ENCODE results near the gene ACTMAP. TPM values are rescaled to one million over a fixed set of nuclear protein-coding genes. Genes with fewer than 3 reads are reported as not detected.

ACTMAP gene
- total RNA-seq, 1 donor: 1.1 TPM

DNA sequence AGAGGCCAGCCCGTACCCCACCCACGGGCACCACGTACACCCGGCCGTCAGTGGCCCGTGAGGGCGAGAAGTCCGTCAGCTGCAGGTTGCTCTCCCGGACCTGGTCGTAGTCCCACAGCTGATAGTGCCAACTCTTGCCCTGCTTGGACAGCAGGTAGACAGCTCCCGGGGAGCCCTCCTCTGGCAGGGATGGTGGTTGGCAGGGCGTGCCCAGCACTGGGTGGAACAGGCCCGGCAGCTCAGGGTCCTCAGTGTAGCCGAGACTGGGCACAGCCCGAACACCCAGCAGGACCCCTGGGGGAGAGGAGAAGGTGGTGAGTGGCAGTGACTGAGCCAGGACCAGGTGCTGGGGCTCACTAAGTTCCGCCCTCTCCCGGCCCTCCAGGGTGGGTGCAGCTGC, 7.8 kb downstream of the ACTMAP start:
- no peak overlapping the region for H2AFZ ChIP-seq (ENCODE audit: low read length)
- TF ChIP-seq, protein P1, sequence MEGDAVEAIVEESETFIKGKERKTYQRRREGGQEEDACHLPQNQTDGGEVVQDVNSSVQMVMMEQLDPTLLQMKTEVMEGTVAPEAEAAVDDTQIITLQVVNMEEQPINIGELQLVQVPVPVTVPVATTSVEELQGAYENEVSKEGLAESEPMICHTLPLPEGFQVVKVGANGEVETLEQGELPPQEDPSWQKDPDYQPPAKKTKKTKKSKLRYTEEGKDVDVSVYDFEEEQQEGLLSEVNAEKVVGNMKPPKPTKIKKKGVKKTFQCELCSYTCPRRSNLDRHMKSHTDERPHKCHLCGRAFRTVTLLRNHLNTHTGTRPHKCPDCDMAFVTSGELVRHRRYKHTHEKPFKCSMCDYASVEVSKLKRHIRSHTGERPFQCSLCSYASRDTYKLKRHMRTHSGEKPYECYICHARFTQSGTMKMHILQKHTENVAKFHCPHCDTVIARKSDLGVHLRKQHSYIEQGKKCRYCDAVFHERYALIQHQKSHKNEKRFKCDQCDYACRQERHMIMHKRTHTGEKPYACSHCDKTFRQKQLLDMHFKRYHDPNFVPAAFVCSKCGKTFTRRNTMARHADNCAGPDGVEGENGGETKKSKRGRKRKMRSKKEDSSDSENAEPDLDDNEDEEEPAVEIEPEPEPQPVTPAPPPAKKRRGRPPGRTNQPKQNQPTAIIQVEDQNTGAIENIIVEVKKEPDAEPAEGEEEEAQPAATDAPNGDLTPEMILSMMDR (IDR thresholded peaks at IDR 0.05; ENCODE audit: extremely low read depth, low read depth, low read length): no peak
- peaks cover 12% of the 10 kb centered on the region for H3K4me1 ChIP-seq (ENCODE audit: insufficient read depth, low read length)
- H3K27me3 ChIP-seq (ENCODE audit: insufficient read depth, low read length): no peaks in the 10 kb centered on the region
- H3K36me3 ChIP-seq (ENCODE audit: insufficient read depth, low read length): peaks cover 10% of the 10 kb centered on the region
- H4K20me1 ChIP-seq (ENCODE audit: insufficient read depth, low read length): no peaks in the 10 kb centered on the region
- no peak for DNase-seq (ENCODE audit: insufficient read length, low spot score, missing footprints)
- H3K4me2 ChIP-seq (ENCODE audit: insufficient read depth, low read length): no peak overlapping the region
- H3K4me3 ChIP-seq (ENCODE audit: insufficient read depth, low read length): no peak overlapping the region
- H3K79me2 ChIP-seq (ENCODE audit: insufficient read depth, low read length): no peaks in the 10 kb centered on the region
- H3K9me3 ChIP-seq (ENCODE audit: low read depth, low read length): no peaks in the 10 kb centered on the region
- H3K27ac ChIP-seq (ENCODE audit: low read depth, low read length): no peak overlapping the region

DNA sequence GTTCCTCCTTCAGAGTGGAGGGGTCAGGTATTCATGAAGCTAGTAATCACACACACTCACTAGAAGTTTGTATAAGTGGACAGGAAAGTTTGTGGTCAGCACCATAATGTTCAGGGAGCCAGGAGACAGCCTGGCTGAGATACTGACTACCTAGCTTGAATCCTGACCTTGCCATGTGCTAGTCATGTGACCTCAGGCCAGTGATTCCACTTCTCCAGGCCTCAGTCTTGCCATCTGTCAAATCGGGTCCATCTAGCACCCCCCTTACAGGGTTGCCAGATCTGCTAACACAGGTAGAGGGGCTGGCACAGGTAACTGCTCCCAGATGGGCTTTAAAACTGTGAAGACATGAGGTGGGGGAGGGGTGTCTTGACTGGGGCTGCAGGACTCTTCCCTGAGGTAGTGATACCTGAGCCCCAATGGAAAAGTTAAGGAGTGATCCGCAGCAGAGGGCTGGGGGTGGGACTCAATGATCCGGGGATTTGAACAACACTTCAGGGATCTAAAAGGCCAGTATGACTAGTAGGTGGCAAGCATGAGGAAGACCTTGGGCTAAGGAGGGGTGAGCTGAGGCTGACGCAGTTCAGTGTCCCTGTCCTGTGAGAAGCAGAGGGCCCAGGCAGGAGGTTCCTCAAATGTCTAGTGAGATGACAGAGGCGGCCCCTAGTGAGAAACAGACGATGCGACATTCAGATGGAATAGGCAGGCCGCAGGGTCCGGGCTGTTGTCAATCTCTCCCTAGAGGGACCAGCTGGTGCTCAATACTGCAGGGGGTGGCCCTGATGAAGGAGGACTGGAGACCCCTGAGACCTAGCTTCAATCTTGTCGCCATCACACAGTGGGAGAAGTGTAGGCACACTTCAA, 8.5 kb downstream of the ACTMAP start:
- no peak overlapping the region for H3K4me3 ChIP-seq (ENCODE audit: insufficient read depth, low read length)
- H3K4me2 ChIP-seq (ENCODE audit: insufficient read depth, low read length): no peak overlapping the region
- H3K79me2 ChIP-seq (ENCODE audit: insufficient read depth, low read length): no peaks in the 10 kb centered on the region
- H3K9me3 ChIP-seq (ENCODE audit: low read depth, low read length): no peaks in the 10 kb centered on the region
- H3K4me1 ChIP-seq (ENCODE audit: insufficient read depth, low read length): peaks cover 12% of the 10 kb centered on the region
- peaks cover 17% of the 10 kb centered on the region for H3K36me3 ChIP-seq (ENCODE audit: insufficient read depth, low read length)
- no peak overlapping the region for H3K27ac ChIP-seq (ENCODE audit: low read depth, low read length)
- TF ChIP-seq, protein P1 (IDR thresholded peaks at IDR 0.05; ENCODE audit: extremely low read depth, low read depth, low read length): no peak
- no peaks in the 10 kb centered on the region for H4K20me1 ChIP-seq (ENCODE audit: insufficient read depth, low read length)
- H2AFZ ChIP-seq (ENCODE audit: low read length): no peak overlapping the region
- H3K27me3 ChIP-seq (ENCODE audit: insufficient read depth, low read length): no peaks in the 10 kb centered on the region
- no peak for DNase-seq (ENCODE audit: insufficient read length, low spot score, missing footprints)

DNA sequence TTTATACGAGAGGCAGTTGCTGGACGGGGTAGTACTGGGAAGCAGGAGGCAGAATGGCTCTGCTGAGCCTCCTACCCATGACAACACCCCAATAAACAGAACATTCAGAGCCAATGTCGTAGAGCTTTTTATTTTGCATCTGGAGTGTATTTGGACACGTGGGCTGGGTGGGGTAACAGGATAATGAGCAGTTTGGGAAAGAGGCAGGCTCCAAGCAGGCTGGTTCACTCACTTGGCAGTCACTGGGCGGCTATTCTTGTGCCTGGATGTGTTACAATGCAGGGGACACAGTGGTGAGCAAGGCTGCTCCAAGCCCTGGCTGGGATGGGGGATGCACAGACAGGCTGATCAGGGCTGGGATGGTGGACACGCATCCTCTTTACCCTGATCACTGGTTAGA, 9.5 kb downstream of the ACTMAP start:
- DNase-seq (ENCODE audit: insufficient read length, low spot score, missing footprints): peak; percentile 84
- Histone ChIP-seq H3K4me2 (ENCODE audit: insufficient read depth, low read length) (no peak overlapping the region), H3K36me3 (ENCODE audit: insufficient read depth, low read length) (peaks cover 19% of the 10 kb centered on the region), H4K20me1 (ENCODE audit: insufficient read depth, low read length) (no peaks in the 10 kb centered on the region), H3K27ac (ENCODE audit: low read depth, low read length) (peak overlapping the region; percentile 60), H3K4me1 (ENCODE audit: insufficient read depth, low read length) (peaks cover 8% of the 10 kb centered on the region), H3K27me3 (ENCODE audit: insufficient read depth, low read length) (no peaks in the 10 kb centered on the region), H2AFZ (ENCODE audit: low read length) (no peak overlapping the region), H3K79me2 (ENCODE audit: insufficient read depth, low read length) (no peaks in the 10 kb centered on the region), H3K4me3 (ENCODE audit: insufficient read depth, low read length) (no peak overlapping the region), H3K9me3 (ENCODE audit: low read depth, low read length) (no peaks in the 10 kb centered on the region)
- TF ChIP-seq, protein P1 (IDR thresholded peaks at IDR 0.05; ENCODE audit: extremely low read depth, low read depth, low read length): no peak

DNA sequence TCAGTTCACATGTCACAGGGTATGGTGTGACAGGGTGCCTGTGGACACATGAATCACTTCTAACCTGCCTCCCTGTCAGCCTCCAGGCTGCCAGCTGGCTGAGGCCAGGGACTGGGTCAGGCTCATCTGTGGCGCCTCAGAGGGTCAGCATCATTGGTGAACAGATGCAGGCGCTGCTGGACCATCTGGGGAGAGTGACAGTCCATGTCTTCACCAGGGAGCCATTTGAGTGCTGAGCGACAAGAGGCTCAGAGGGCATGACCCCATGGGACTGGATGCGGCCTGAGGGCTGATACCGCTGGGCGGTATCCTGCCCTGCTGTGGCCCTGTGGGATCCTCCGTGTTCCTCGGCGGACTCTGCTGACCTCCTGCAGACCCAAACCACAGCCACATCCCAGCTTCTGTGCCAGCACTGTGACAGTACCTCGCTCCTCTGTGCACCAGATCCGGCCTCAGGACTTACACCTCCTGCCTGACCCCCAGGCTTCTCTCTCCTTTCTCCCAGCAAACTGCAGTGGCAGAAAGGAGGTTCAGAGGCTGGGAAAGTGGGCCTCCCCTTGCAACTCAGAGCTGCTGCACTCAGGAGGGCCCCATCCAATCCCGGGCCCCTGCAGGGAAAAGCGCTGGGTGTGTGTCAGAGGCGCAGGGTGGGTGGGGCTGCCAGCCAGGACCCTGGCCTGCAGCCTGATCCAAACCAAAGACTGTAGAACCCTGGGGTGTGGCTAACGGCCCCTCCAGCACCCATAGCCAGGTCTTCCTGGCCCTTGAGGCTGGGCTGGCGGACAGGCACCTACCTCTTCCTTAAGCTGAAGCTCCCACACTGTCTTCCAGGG, 10.2 kb downstream of the ACTMAP start:
- Histone ChIP-seq H3K27ac (ENCODE audit: low read depth, low read length) (peak overlapping the region; percentile 60), H3K4me1 (ENCODE audit: insufficient read depth, low read length) (peaks cover 1% of the 10 kb centered on the region), H3K36me3 (ENCODE audit: insufficient read depth, low read length) (peaks cover 25% of the 10 kb centered on the region), H2AFZ (ENCODE audit: low read length) (no peak overlapping the region), H3K4me3 (ENCODE audit: insufficient read depth, low read length) (no peak overlapping the region), H3K9me3 (ENCODE audit: low read depth, low read length) (no peaks in the 10 kb centered on the region), H3K79me2 (ENCODE audit: insufficient read depth, low read length) (no peaks in the 10 kb centered on the region), H3K4me2 (ENCODE audit: insufficient read depth, low read length) (no peak overlapping the region), H3K27me3 (ENCODE audit: insufficient read depth, low read length) (no peaks in the 10 kb centered on the region), H4K20me1 (ENCODE audit: insufficient read depth, low read length) (no peaks in the 10 kb centered on the region)
- TF ChIP-seq, protein P1 (IDR thresholded peaks at IDR 0.05; ENCODE audit: extremely low read depth, low read depth, low read length): no peak
- no peak for DNase-seq (ENCODE audit: insufficient read length, low spot score, missing footprints)
